HG02943 (cell line): ENCODE results near the gene TNNC2.
"Not testable (repeated sequence)": the region's sequence is repeated elsewhere in the genome, so short reads cannot be mapped to it uniquely, and the experiment has no call there.

Experiments used
- ATAC-seq: cut with Tn5 transposase; IDR thresholded peaks from one replicate; pipeline ENCODE4 v1.9.1; 2021; ENCODE audit warnings: mild to moderate bottlenecking, low read depth, moderate library complexity; ENCODE audit not compliant: unreplicated experiment

The TNNC2 gene

DNA sequence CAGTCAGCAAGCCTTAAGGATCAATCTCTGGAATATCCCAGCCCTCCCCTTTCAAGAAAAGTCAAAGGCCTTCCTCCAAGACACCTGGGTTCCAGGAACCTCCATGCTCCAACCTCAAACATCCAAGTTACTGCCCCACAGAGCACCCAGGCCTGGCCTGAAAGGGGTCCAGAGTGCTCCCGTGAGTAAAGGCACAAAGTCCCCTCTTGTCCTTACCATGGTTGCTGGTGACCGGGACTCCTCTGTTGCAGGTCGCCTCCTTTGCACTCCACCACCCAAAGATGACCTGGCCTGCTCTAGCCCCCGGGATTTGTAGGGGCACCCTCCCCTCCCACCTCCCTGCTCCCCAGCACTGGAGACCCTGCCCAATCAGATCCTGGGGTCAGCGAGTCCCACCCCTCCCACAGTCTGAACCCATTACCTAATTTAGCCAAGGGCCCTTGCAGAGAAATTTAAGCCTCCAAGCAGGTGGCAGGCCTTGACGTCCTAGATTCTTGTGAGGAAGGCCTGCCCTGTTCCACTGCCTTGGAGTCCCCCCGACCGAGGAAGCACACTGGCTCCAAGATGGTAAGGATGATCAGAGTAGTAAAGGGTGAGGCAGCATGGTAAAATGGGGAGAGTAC lies at the start of gene TNNC2:
Gene TNNC2, minus strand, starts transcription at position 283 of the 623 bp plus-strand sequence. Its CDS starts 64 bp downstream, at position 219.
- ATAC-seq, result no peak

DNA sequence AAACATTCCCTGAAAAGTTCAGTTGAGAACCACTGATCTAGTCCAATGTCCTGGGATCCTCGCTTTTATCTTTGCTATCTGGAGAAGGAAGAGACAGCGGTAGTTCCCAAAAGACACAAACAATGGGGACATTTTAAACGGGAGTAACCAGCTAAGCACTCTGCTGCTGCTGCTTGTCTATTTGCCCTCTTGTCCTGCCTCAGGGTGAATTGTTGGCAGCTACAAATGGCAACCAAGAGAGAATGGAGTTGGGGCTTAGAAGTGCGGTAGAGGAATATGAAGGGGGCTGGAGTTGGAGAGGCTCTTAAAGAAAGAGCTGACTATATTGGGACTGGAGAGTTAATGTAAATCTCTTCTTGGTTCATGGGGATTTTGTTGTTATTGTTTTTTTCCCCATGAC lies 47.5 kb upstream of the TNNC2 start:
- no peak for ATAC-seq

DNA sequence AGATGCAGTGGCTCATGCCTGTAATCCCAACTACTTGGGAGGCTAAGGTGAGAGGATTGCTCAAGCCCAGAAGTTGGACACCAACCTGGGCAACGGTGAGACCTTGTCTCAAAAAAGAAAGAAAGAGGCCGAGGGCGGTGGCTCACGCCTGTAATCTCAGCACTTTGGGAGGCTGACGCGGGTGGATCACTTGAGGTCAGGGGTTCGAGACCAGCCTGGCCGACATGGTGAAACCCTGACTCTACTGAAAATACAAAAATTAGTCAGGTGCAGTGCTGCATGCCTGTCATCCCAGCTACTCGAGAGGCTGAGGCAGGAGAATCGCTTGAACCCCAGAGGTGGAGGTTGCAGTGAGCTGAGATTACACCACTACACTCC lies 47.0 kb upstream of the TNNC2 start:
- ATAC-seq, result not testable (repeated sequence)

DNA sequence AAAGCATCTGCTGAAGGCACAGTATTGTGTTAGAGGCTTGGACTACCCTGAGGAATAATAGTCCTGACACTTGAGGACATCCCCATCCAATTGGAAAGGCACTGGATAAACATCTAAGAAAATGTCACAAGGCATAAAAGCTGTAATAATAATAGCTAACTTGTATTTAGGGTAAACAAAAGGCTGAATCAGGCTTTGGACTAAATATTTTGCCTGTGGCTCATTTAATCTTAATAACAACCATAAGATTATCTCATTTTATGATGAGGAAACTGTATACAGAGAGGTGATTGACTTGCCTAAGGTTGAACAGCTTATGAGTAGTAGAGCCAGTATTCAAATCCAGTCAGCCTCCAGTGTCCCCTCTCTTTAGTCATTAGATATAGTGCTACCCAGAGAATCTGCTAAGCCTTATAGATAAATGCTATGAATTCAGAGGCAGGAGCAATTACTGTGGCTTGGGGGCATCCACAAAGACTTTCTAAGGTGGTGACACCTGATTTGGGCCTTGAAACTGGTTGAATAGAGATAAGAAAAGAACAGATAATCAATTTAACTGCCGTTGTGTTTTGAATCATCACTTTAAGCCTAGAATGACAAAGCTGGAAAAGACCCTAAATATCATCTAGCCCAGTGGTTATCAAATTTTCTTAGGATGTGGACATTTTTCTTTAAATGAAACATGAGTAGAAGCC lies 46.4 kb upstream of the TNNC2 start:
- ATAC-seq, result no peak

DNA sequence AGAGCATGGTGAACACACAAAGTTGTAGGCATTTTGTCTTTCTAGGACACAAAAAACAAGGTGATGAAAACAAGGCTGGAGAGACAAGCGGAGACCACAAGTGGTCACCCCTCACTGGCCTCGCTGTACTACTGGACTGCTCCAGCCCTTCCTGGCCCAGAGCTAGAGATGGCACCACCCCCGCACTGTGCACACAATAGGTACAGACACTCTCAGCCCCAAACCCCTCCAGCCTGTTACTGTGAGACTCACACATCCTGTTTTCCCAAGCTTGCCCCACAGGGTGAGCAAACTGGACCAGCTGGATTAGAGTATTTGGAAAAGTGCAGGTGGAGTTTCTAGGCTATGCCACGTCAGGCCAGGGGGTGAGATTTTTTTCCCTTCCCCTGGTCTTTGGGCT lies 45.5 kb upstream of the TNNC2 start:
- no peak for ATAC-seq

DNA sequence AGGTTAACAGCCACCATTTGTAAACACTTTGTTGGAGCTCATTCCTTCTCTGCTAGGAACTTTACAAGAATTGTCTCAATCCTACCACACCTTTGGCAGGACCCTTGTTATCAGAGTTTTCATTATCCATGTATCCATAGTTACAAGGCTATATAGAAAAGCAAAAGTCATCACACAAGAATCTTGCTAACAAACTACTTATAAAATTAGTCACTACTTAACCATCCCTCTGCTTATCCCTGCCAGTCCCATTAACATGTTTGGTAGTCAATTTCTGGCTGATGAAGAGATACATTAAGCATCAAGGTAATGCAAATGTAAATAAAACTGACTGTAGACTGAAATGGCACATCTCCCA lies 40.7 kb upstream of the TNNC2 start:
- no peak for ATAC-seq

DNA sequence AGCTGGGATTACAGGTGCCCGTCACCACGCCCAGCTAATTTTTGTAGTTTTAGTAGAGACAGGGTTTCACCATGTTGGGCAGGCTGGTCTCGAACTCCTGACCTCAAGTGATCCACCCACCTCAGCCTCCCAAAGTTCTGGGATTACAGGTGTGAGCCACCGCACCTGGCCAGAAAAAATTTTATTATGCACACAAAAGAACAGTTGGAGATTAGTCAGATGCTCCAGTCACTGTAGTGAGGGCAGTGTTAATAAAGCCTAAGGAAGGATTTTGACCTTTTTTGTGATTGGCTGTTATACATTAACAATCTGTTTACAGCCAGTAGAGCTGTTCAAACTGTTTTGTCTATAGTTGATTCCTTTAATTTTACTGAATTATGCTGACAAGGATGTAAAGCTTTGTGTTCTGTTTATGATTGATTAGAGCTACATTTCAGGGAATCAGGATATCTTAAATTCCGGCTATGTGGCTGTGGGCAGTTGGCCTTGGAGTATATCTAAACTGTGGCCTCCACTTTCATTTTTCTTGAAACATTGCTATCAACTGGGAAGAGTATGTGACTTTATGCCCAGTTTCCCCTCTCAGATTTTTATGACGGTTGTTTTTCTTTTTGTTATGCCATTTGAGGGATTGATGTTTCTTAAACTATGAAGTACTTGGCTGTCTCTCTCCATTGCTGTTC lies 40.2 kb upstream of the TNNC2 start:
- ATAC-seq, result no peak

DNA sequence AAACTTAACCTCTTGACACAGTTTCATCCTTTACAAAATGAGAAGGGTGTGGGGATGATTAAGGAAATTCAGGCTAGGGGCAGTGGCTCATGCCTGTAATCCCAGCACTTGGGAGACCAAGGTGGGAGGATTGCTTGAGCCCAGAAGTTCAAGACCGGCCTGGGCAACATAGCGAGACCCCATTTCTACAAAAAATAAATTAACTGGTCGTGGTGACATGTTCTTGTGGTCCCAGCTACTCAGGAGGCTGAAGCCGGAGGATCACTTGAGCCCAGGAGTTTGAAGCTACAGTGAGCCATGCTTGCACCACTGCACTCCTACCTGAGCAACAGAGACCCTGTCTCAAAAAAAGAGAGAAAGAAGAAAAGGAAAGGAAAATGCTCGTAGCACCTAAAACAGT lies 39.3 kb upstream of the TNNC2 start:
- no peak for ATAC-seq

DNA sequence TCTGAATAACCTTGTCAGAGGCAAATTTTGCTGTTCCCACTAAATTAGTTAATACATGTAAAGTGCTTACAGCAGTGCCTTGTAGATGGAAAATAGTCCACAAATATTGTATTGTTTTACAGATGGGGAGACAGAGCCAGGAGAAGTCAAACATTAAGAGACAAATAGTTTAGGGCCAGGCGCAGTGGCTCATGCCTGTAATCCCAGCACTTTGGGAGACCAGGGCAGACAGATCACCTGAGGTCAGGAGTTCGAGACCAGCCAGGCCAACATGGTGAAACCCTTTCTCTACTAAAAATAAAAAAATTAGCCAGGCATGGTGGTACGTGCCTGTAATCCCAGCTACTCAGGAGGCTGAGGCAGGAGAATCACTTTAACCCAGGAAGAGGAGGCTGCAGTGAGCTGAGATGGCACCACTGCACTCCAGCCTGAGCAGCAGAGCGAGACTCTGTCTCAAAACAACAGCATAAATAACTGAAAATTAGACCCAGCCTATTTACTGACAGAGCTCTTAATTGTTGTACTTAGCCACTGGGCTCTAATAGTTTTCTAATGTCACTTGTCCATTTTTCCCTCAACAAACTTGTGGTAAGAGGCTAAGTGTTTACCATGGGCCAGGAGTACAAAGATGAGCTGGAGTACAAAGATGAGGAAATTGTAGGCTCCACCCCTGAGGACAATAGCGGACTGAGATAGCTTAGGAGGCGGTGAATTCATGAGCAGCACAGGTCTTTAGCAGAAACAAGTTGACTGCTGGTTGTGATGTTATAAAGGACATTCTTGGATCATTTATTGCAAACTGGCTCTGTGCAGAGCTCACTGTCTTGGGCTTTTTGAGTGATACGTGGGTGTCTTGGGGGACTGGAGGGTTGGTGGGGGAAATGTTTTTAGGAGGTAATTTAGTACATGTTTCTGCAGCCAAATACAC lies 36.7 kb upstream of the TNNC2 start:
- ATAC-seq, result no peak

DNA sequence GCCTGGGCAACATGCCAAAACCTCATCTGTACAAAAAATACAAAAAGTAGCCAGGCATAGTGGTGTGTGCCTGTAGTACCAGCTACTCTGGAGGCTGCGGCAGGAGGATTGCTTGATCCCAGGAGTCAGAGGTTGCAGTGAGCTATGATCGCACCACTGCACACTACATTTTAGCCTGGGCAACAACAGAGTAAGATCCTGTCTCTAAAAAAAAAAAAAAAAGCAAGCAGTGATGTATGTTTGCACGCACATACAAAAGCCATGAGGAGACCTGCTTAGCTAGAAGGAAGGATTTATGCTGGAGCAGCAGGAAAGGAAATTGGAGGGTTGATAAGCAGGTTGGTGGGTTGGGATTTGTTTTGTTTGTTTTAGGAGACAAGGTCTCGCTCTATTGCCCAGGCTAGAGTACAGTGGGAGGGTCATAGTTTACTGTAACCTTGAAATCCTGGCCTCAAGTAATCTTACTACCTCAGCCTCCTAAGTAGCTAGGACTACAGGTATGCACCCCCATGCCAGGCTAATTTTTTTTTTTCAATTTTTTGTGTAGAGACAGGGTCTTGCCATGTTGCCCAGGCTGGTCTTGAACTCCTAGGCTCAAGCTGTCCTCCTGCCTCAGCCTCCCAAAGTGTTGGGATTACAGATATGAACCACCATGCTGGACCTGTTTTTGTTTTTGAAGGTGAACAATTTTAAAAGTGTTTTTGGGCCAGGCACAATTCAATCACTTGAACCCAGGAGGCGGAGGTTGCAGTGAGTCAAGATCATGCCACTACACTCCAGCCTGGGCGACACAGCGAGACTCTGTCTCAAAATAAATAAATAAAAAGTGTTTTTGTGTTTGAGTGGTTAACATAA lies 34.3 kb upstream of the TNNC2 start:
- no peak for ATAC-seq

DNA sequence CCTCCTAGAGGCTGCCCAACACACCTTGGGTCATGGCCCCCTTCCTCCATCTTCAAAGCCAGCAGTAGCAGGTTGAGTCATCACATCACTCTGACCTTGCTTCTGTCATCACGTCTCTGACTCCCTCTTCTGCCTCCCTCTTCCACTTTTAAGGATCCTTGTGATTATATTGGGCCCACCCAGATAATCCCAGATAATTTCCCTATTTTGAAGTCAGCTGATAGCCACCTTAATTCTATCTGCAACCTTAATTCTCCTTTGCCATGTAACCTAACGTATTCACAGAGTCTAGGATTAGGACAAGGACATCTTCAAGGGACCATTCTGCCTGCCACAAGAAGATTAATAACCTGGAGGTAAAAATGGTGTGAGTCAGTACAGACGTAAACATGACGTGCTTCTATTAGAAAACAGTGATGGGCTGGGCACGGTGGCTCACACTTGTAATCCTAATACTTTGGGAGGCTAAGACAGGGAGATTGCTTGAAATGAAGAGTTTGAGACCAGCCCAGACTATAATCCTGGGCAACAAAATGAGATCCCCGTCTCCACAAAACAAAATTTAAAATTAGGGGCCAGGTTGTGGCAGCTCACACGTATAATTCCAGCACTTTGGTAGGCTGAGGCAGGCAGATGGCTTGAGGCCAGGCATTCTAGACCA lies 33.6 kb upstream of the TNNC2 start:
- no peak for ATAC-seq

DNA sequence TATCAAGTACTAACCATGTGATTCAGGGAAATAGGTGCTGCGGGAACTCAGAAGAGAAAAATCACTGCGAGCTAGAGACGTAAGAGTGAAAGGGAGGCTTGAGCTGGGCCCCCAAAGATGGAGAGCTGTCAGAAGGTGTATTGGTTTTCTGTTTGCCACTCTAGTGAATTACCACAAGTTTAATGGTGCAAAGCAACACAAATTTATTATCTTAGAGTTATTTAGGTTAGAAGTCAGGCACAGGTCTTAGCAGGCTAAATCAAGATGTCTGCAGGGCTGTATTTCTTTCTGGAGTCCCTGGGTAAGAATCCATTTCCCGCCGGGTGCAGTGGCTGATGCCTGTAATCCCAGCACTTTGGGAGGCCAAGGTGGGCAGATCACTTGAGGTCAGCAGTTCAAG lies 32.8 kb upstream of the TNNC2 start:
- ATAC-seq, result no peak

DNA sequence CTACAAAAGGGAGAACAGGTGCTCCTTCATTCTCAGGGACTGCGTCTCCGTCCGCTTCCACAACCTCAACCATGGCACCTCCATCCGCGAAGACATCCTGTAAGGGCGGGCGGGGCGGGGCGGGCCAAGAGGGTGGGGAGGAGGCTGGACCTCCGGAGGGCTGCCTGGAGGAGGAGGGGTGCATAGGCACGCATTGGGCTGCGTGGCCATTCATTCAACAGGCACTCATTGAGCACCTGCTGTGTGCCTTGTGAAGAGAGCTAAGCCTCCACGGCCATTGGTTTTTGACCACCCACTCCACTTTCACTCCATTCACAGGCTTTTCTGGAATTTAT lies 30.7 kb upstream of the TNNC2 start:
- no peak for ATAC-seq

DNA sequence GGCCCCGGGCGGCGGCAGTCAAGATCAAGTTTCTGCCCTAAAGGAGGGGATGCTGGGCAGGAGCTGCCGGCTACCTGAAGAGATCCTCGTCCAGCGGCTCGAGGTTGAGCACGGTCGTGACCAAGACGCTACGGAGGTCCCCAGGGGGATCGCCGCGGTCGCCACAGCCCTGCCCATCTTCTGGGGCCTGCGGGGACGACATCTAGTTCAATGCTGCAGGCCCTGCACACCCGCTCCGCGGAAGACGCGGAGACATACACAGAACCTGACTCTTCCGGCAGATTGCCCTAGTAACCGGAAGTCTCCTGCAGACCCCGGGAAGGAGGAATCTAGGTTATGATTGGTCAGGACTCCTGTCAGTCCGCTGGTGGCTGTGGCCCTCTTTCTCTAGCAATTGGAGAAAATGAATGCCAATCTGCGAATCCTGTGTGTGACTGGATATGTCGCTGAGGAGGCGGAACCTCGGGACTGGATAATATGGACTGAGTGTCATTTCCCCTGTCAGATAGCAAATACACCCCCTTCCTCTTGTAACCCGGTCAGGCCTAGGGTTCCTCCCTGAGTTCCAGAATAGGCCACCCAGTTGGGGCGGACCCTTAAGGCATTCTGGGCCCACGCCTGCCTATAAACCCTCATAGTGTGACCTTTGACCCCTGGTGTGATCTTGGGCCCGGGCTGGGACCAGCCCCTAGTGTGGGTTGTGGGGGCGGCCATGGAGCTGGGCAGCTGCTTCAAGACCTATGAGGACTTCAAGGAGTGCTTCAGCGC lies 30.2 kb upstream of the TNNC2 start, which contains the start of the genes ACOT8 and ZSWIM3:
Gene ACOT8, minus strand, starts transcription at position 279 of the 768 bp plus-strand sequence. Its CDS starts 77 bp downstream, at position 202.
Gene ZSWIM3, plus strand, starts transcription at position 501 of the 768 bp plus-strand sequence. Its CDS starts 212 bp downstream, at position 713.
- peak; percentile 97 for ATAC-seq

DNA sequence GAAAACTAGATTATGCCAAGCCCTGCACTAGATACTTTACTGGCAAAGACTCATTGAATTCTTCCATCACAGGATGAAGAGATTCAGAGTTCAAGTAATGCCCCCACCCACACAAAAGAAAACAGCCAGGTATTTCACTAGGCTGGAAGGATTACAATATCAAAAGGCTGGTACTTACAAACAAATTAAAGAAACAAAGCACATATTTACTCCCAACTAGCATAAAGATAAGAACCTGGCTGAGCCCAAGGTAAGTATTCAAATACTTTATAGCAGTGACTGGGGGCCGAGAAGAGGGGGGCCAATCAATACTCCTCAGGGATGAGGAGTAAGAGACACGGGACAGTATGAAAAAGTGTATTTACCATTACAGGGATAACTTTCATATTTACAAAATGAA lies 26.4 kb upstream of the TNNC2 start:
- no peak for ATAC-seq

DNA sequence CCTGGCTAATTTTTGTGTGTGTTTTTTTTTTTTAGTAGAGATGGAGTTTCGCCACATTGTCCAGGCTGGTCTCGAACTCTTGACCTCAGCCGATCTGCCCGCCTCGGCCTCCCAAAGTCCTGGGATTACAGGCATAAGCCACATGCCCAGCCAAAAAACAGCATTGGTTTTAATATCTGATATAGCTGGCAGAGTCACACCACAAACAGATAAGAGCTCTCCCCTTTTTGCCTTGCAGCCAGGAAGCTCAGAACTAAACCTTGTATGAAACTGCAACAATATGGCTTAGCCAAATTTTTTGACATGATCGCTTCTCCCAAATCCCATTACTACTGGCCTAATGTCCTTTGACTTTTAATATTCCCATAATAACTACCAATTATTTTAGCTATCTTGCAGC lies 25.2 kb upstream of the TNNC2 start:
- ATAC-seq, result no peak

DNA sequence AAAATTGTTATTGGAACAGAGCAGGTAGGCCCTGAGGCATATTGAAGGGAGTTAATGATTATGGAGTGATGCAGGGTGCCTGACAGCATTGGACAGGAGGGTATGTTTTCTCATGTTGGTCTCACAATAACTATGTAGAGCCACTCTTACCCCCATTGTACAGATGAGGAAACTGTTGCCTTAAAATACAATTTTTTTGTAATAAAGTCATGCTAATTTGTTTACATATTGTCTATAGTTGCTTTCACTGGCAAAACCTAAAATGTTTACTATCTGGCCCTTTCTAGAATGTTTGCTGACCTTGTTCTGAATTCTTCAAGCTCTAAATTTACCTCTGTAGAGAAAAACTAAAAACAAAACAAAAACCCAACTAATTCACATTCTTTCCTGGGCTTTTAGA lies 24.4 kb upstream of the TNNC2 start:
- ATAC-seq, result no peak

DNA sequence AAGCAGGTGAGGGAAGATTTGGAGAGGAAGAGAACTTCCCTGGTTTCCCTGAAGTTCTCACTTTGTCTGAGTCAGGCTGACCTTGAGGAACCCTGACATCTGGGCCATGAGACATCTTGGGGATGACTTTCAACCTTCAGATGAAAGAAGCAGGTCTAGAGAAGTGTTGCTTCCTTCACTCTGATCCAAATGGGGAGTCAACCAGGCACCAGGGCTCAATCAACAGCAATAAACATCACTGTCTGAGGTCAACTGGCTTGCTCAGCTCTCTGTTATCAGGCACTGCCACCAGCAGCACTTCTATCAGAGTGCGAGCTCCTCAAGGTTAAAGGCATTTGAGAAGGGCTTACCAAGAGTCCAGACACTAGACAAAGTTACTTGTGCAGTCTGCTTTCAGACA lies 23.8 kb upstream of the TNNC2 start:
- ATAC-seq, result no peak

DNA sequence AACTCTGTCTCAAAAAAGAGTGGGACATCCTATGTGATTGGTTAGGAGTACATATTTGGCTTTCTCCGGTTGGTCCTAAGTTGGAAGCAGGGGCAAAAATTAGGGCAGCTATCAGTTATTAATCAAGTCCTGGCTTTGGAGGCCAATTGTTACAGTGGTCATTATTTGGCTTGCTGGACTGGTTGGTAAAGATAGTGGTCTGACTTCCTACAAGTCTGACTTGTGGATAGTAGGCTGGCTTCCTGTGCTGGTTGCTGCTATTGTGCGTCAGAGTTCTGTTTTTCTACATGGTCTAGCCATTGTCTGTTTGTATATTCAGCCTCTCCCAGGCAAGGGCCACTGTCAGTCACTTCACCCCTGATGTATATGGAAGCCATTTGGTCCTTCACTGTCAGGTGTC lies 23.1 kb upstream of the TNNC2 start:
- ATAC-seq, result no peak
